HG03135 (cell line): ENCODE data around the gene CNST.
A peak's percentile ranks its signal among the peaks of the same experiment; 100 is the strongest.
"Not testable (repeated sequence)": the region's sequence is repeated elsewhere in the genome, so short reads cannot be mapped to it uniquely, and the experiment has no call there.

ENCODE experiments used
- ATAC-seq: cut with Tn5 transposase; IDR thresholded peaks from one replicate; pipeline ENCODE4 v1.9.1; 2021; ENCODE audit warnings: mild to moderate bottlenecking, moderate library complexity; ENCODE audit not compliant: unreplicated experiment

The CNST gene

GRCh38 chr1:246554201-246554600, 12.1 kb upstream of the CNST start:
- no peak for ATAC-seq

DNA sequence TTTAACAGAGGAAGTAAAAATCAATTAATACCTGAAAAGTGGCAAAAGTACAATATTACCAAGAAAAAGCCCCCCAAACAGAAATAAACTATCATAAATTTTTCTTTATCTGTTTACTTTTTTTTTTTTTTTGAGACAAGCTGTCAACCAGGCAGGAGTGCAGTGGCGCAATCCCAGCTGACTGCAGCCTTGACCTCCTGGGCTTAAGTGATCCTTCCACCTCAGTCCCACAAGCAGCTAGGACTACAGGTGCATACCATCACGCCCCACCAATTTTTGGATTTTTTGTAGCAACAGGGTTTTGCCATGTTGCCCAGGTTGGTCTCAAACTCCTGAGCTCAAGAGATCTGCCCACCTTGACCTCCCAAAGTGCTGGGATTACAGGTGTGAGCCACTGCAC, 8.2 kb upstream of the CNST start:
- no peak for ATAC-seq

GRCh38 chr1:246559310-246559709, 6.9 kb upstream of the CNST start:
- ATAC-seq, result no peak

GRCh38 chr1:246560833-246561232, 5.4 kb upstream of the CNST start:
- not testable (repeated sequence) for ATAC-seq

GRCh38 chr1:246564839-246565750, 1.2 kb upstream of the CNST start:
- no peak for ATAC-seq

GRCh38 chr1:246565751-246566127, 517 bp upstream of the CNST start:
- ATAC-seq, result peak; percentile 6

- peak; percentile 19 for ATAC-seq
Measured at GRCh38 chr1:246566813-246567645, 773 bp downstream of the CNST start.

DNA sequence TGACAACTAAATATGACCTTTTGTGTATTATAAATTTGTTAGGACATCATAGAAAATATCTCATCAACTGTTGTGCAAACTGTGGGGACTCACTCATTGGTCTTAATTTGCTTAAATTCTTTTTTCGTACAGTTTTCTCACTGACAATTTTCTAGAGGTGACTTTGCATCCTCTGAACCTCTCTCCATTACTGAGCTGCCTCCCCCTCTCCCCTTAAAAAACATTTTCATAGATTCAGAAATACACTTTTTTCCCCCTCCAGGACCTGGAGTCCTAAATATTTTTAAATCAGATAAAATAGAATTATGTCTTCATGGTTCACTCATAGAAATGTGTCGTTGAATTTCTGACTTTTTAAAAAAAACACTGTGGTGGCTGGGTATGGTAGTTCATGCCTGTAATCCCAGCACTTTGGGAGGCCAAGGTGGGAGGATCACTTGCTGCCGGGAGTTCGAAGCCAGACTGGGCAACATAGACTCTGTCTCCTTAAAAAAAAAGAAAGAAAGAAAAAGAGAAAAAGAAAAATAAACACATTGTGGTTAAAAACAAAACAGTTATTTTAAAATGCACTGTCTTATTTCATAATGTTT, 1.5 kb downstream of the CNST start:
- ATAC-seq, result no peak

GRCh38 chr1:246569248-246570238, 3.3 kb downstream of the CNST start:
- no peak for ATAC-seq

GRCh38 chr1:246571309-246571708, 5.1 kb downstream of the CNST start:
- ATAC-seq, result not testable (repeated sequence)

- ATAC-seq, result no peak
Measured at GRCh38 chr1:246571953-246572352, 5.7 kb downstream of the CNST start.

DNA sequence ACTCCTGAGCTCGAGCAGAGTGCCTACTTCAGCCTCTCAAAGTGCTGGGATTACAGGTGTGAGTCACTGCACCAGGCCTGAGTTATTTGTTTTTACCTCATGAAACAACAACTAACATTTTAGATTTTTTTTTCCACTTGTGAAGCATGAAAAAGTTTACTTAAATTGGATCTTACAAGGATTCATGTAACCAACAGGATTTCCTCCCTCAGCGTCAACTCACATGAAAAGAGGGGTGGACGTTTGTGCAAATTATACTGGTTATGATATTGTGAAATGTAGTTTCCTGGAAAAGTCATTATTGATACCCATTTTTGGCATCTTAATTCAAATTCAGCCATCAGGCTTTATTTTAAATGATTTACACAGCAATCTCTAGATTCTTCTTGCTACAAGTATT, 6.5 kb downstream of the CNST start:
- ATAC-seq, result no peak

GRCh38 chr1:246573491-246573890, 7.2 kb downstream of the CNST start:
- ATAC-seq, result no peak

DNA sequence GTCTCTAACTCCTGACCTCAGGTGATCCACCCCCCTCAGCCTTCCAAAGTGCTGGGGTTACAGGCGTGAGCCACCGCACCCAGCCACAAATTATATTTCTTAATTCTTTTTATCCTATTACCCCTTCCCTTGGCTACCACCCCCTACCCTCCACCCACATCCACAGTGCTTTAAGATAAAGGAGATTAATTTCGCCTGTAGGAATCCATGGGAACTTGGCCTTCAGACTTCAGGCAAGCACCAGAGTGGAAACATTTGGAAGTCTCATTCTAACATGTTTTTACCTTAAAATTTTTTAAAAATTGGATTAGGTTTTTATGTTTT, 10.4 kb downstream of the CNST start:
- no peak for ATAC-seq

GRCh38 chr1:246577082-246577719, 10.9 kb downstream of the CNST start:
- ATAC-seq, result no peak

DNA sequence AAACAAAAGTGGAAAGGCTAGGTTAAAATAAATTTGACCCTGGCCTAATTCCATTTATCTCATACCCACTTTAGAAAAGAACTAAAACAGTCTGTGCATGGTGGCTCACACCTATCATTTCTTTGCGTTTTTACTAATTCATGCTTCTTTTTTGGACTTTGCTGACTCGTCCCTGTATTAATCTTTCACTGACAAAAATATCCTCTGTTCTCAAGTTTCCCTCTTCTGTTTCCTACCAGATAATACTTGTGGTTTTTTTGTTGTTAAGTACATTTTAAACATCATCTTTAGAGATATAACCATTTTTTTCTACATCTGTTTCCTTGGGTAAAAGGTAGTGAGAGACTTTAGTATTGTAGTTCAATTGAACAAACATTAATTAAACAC, 11.5 kb downstream of the CNST start:
- ATAC-seq, result no peak

DNA sequence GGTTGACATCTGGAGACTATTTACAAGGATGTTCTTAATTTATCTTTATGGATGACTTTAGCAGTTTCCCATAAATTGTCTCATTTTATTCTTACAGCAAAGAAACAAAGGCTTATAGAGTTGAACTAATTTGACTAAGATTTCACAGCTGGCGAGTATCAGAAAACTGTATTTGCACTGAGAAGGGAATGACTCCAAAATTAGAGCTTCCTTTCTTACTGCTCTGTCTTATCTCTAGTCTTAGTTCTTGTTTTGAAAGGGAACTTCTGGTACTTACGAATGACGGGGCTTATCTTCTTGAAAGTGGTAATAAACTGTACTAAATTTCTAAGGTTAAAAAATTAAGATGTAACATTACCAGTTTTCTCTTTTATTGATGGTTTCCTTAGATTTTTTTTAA, 13.6 kb downstream of the CNST start:
- ATAC-seq, result peak; percentile 60

- no peak for ATAC-seq
Measured at GRCh38 chr1:246580497-246581370, 14.5 kb downstream of the CNST start.
